BLaER1 treated with 17β-estradiol and CSF1 and Interleukin-3, amounts not matched to agents 10 nM and 100 nM (cell line): ENCODE data around the gene INTS13.
"Not testable (repeated sequence)": the region's sequence is repeated elsewhere in the genome, so short reads cannot be mapped to it uniquely, and the experiment has no call there.

ENCODE experiments used
- H3K27ac ChIP-seq, 11 experiments: shearing (Covaris generic); formaldehyde crosslinking; 2 replicates each; pipeline ENCODE4 v1.8.1; 2022
- H3K27me3 ChIP-seq, 11 experiments: shearing (Covaris generic); formaldehyde crosslinking; 2 replicates each; pipeline ENCODE4 v1.8.1; 2022
- H3K36me3 ChIP-seq, 11 experiments: shearing (Covaris generic); formaldehyde crosslinking; 2 replicates each; pipeline ENCODE4 v1.8.1; 2022
- H3K4me1 ChIP-seq, 10 experiments: shearing (Covaris generic); formaldehyde crosslinking; 2 replicates each; pipeline ENCODE4 v1.8.1; 2022
- H3K4me2 ChIP-seq, 11 experiments: shearing (Covaris generic); formaldehyde crosslinking; 2 replicates each; pipeline ENCODE4 v1.8.1; 2022
- H3K4me3 ChIP-seq, 10 experiments: shearing (Covaris generic); formaldehyde crosslinking; 2 replicates each; pipeline ENCODE4 v1.8.1; 2022
- H3K9ac ChIP-seq, 11 experiments: shearing (Covaris generic); formaldehyde crosslinking; 2 replicates each; pipeline ENCODE4 v1.8.1; 2022
- H3K9me3 ChIP-seq, 11 experiments: shearing (Covaris generic); formaldehyde crosslinking; replicated peaks in 1 of 11; 2 replicates each; pipeline ENCODE4 v1.8.1; 2022
- H4K20me1 ChIP-seq, 11 experiments: shearing (Covaris generic); formaldehyde crosslinking; 2 replicates each; pipeline ENCODE4 v1.8.1; 2022
- Cebpa-rat ChIP-seq, 11 experiments: shearing (Covaris generic); IDR thresholded peaks; 2 replicates each; pipeline ENCODE4 v1.8.1; 2022

The INTS13 gene

GRCh38 chr12:26869104-26869494 is 68.7 kb downstream of the INTS13 start:
- Histone ChIP-seq H3K4me1 (peaks cover 6 to 15% (median 10%) of the 10 kb centered on the region in 10 experiments; a peak in 17 of 20 replicates), H3K36me3 (no peaks in the 10 kb centered on the region), H3K27ac (no peak overlapping the region), H4K20me1 (no peaks in the 10 kb centered on the region), H3K9ac (no peak overlapping the region), H3K27me3 (no peaks in the 10 kb centered on the region), H3K9me3 (no peaks in the 10 kb centered on the region), H3K4me3 (no peak overlapping the region), H3K4me2 (no peak overlapping the region)
- TF ChIP-seq Cebpa-rat (IDR thresholded peaks at IDR 0.05): no peak

GRCh38 chr12:26868447-26869103 is 69.2 kb downstream of the INTS13 start:
- Histone ChIP-seq H3K27ac (no peak overlapping the region), H3K36me3 (no peaks in the 10 kb centered on the region), H3K9ac (no peak overlapping the region), H3K4me1 (peaks cover 6 to 15% (median 10%) of the 10 kb centered on the region in 10 experiments; a peak in 17 of 20 replicates), H3K9me3 (no peaks in the 10 kb centered on the region), H3K4me2 (no peak overlapping the region), H3K27me3 (no peaks in the 10 kb centered on the region), H3K4me3 (no peak overlapping the region), H4K20me1 (no peaks in the 10 kb centered on the region)
- TF ChIP-seq Cebpa-rat (IDR thresholded peaks at IDR 0.05): no peak

GRCh38 chr12:26867080-26867479 is 70.7 kb downstream of the INTS13 start:
- Histone ChIP-seq H3K4me2 (peak overlapping the region; percentile 12 to 61 (median 44); a peak in 19 of 22 replicates), H3K4me3 (no peak overlapping the region), H3K36me3 (no peaks in the 10 kb centered on the region), H3K27ac (no peak overlapping the region), H3K4me1 (peaks cover 6 to 15% (median 10%) of the 10 kb centered on the region in 10 experiments; a peak in 17 of 20 replicates), H4K20me1 (no peaks in the 10 kb centered on the region), H3K27me3 (no peaks in the 10 kb centered on the region), H3K9me3 (peaks cover under 1 to 8% (median 2%) of the 10 kb centered on the region in 11 experiments; a peak in 13 of 22 replicates), H3K9ac (no peak overlapping the region)
- no peak for TF ChIP-seq Cebpa-rat (IDR thresholded peaks at IDR 0.05)

- TF ChIP-seq Cebpa-rat (IDR thresholded peaks at IDR 0.05): no peak
- no peaks in the 10 kb centered on the region for H3K36me3 ChIP-seq
These were observed 74.3 kb downstream of the INTS13 start for GRCh38 chr12:26863515-26863914.

GRCh38 chr12:26862787-26863186 is 75.0 kb downstream of the INTS13 start:
- not testable (repeated sequence) for H3K4me2 ChIP-seq, H3K27ac ChIP-seq, H3K9ac ChIP-seq, H4K20me1 ChIP-seq, H3K36me3 ChIP-seq, H3K27me3 ChIP-seq, H3K4me3 ChIP-seq
- H3K4me1 ChIP-seq: peaks cover 5 to 15% (median 8%) of the 10 kb centered on the region in 10 experiments; a peak in 17 of 20 replicates
- H3K9me3 ChIP-seq: peaks cover 6 to 16% (median 10%) of the 10 kb centered on the region in 11 experiments; a peak in 15 of 22 replicates

More at GRCh38 chr12:26863515-26863914, 74.3 kb downstream of the INTS13 start:
- H3K4me2 ChIP-seq: no peak overlapping the region
- H4K20me1 ChIP-seq: no peaks in the 10 kb centered on the region
- peaks cover 6 to 16% (median 10%) of the 10 kb centered on the region in 11 experiments; a peak in 15 of 22 replicates for H3K9me3 ChIP-seq
- H3K27ac ChIP-seq: no peak overlapping the region
- no peaks in the 10 kb centered on the region for H3K27me3 ChIP-seq
- no peak overlapping the region for H3K4me3 ChIP-seq
- peaks cover 5 to 15% (median 8%) of the 10 kb centered on the region in 10 experiments; a peak in 17 of 20 replicates for H3K4me1 ChIP-seq
- H3K9ac ChIP-seq: no peak overlapping the region

- Histone ChIP-seq H3K4me2 (no peak overlapping the region), H3K9me3 (peaks cover 6 to 16% (median 10%) of the 10 kb centered on the region in 11 experiments; a peak in 15 of 22 replicates), H3K4me1 (peaks cover 0 to 4% (median under 1%) of the 10 kb centered on the region in 10 experiments; a peak in 3 of 20 replicates), H4K20me1 (no peaks in the 10 kb centered on the region), H3K36me3 (no peaks in the 10 kb centered on the region), H3K4me3 (no peak overlapping the region), H3K27me3 (no peaks in the 10 kb centered on the region), H3K27ac (no peak overlapping the region), H3K9ac (no peak overlapping the region)
- TF ChIP-seq Cebpa-rat (IDR thresholded peaks at IDR 0.05): no peak
These were observed 76.1 kb downstream of the INTS13 start for GRCh38 chr12:26861690-26862089.

- no peak for TF ChIP-seq Cebpa-rat (IDR thresholded peaks at IDR 0.05)
- no peak overlapping the region for H3K4me2 ChIP-seq
- H3K9me3 ChIP-seq: peaks cover 6 to 16% (median 10%) of the 10 kb centered on the region in 11 experiments; a peak in 15 of 22 replicates
- no peaks in the 10 kb centered on the region for H4K20me1 ChIP-seq
- no peak overlapping the region for H3K27ac ChIP-seq
- peaks cover 0 to 4% (median 0%) of the 10 kb centered on the region in 10 experiments; a peak in 5 of 20 replicates for H3K4me1 ChIP-seq
- H3K27me3 ChIP-seq: no peaks in the 10 kb centered on the region
- H3K36me3 ChIP-seq: no peaks in the 10 kb centered on the region
- H3K9ac ChIP-seq: no peak overlapping the region
- H3K4me3 ChIP-seq: no peak overlapping the region
These were observed 80.2 kb downstream of the INTS13 start for GRCh38 chr12:26857465-26858176.

- H3K9ac ChIP-seq: no peak overlapping the region
- H3K4me3 ChIP-seq: no peak overlapping the region
- H3K4me1 ChIP-seq: peaks cover 0 to 4% (median 0%) of the 10 kb centered on the region in 10 experiments; a peak in 5 of 20 replicates
- TF ChIP-seq Cebpa-rat (IDR thresholded peaks at IDR 0.05): no peak
- no peaks in the 10 kb centered on the region for H3K9me3 ChIP-seq
- no peaks in the 10 kb centered on the region for H4K20me1 ChIP-seq
- H3K36me3 ChIP-seq: no peaks in the 10 kb centered on the region
- H3K4me2 ChIP-seq: no peak overlapping the region
- no peak overlapping the region for H3K27ac ChIP-seq
- H3K27me3 ChIP-seq: no peaks in the 10 kb centered on the region
These were observed 82.4 kb downstream of the INTS13 start for GRCh38 chr12:26855337-26855736.
